A549 treated with GW870086 at 1 μM for 4 hours (cell line): ENCODE measurements around the gene GNAT2. TPM values are rescaled to one million over a fixed set of nuclear protein-coding genes. Genes with fewer than 3 reads are reported as not detected.

Source experiments
- total RNA-seq: library from RNA; stranded (reverse); fragments of 200-300 nt; extraction: Qiagen RNA extraction; gene quantifications from 5 replicates; pipeline ENCODE4 v1.2.3, GENCODE V29; 2022; ENCODE audit warnings: low read depth

GNAT2 gene
- total RNA-seq = 0.14 to 0.26 TPM in 2 of 5 replicates, not detected in the others

GRCh38 chr1:109619576-109620400 is at the start of gene GNAT2, which contains the start of gene AMPD2:
Gene GNAT2, minus strand, starts transcription at chr1:109619616. Its CDS starts 6,746 bp downstream, at chr1:109612870.
Gene AMPD2, plus strand, starts transcription at chr1:109619837. Its CDS starts 1,339 bp downstream, at chr1:109621176.

DNA sequence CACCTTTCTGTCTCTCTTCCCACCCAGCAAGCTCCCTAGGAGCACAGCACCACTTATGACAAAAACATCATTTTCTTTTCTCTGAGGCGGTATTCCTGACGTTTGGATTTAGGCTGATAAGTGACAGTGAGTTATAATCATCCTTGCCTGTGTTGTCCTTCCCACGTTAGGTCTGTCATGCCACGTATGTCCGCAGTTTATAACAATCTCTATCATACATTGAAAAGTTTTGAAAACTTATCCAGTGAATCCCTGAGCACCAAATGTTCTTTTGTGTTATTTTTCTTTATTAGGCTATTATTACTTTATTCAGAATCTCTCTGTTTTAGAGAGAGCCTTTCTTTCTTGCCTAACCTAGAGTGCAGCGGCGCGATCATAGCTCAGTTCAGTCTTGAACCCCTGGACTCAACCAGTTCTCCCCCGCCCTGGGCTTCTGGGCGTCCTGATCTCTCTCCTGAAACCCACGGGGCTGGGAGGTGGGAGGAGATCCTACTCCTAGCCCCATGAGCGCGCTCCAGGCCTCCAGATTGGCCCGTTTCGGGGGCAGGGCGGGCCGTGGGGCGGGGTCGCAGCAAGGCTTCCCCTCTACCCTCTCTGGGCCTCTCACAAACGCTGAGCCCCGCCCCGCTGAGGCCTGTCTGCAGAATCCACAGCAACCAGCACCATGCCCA is 48.2 kb upstream of the GNAT2 start, which contains the start of gene GSTM2:
TSS of gene GSTM2 (plus strand) at position 606 of the 671 bp plus-strand sequence. CDS start at position 665, 59 bp downstream.

GRCh38 chr1:109655615-109656519 is 36.5 kb upstream of the GNAT2 start, which contains the start of gene GSTM4:
Gene GSTM4, plus strand, starts transcription at chr1:109656099. Its CDS starts 291 bp downstream, at chr1:109656390.

Other genes with a start within 250 kb of the GNAT2 start
- gene SORT1, start 221.7 kb downstream of the GNAT2 start, total RNA-seq = 3.3 to 4.6 TPM (median 4.0 TPM) in 5 replicates
- 107 to 114 TPM (median 110 TPM) in 5 replicates for gene PSMA5, start 193.2 kb downstream of the GNAT2 start, total RNA-seq
- 0.07 to 0.11 TPM (median 0.10 TPM) in 5 replicates for gene SYPL2, start 153.1 kb downstream of the GNAT2 start, total RNA-seq
- 1.7 to 2.3 TPM (median 2.1 TPM) in 5 replicates for gene ATXN7L2, start 135.7 kb downstream of the GNAT2 start, total RNA-seq
- gene CYB561D1, start 125.5 kb downstream of the GNAT2 start, total RNA-seq = 4.0 to 5.1 TPM (median 4.4 TPM) in 5 replicates
- gene AMIGO1, start 109.9 kb downstream of the GNAT2 start, total RNA-seq = 1.1 to 1.4 TPM (median 1.2 TPM) in 5 replicates
- not detected in 5 replicates for gene GPR61, start 79.7 kb downstream of the GNAT2 start, total RNA-seq
- gene GNAI3, start 71.0 kb downstream of the GNAT2 start, total RNA-seq = 4.4 to 5.7 TPM (median 5.1 TPM) in 5 replicates
- 21.8 to 31.1 TPM (median 23.9 TPM) in 5 replicates for gene AMPD2, start 221 bp upstream of the GNAT2 start, total RNA-seq
- gene GSTM4, start 36.5 kb upstream of the GNAT2 start, total RNA-seq = 7.6 to 9.8 TPM (median 8.7 TPM) in 5 replicates
- 3.0 to 4.0 TPM (median 3.5 TPM) in 5 replicates for gene GSTM2, start 48.4 kb upstream of the GNAT2 start, total RNA-seq
- not detected in 5 replicates for gene GSTM1, start 68.2 kb upstream of the GNAT2 start, total RNA-seq
- gene GSTM5, start 92.6 kb upstream of the GNAT2 start, total RNA-seq = not detected in 5 replicates
- gene GSTM3, start 121.4 kb upstream of the GNAT2 start, total RNA-seq = 21.5 to 28.1 TPM (median 24.6 TPM) in 5 replicates
- 0.47 to 1.6 TPM (median 0.85 TPM) in 5 replicates for gene EPS8L3, start 144.3 kb upstream of the GNAT2 start, total RNA-seq